Epithelial cell of proximal tubule (primary cell): ENCODE measurements around the gene GAS6. TPM values are rescaled to one million over a fixed set of nuclear protein-coding genes. Genes with fewer than 3 reads are reported as not detected.

ENCODE experiments used
- DNase-seq: peaks from one replicate; pipeline ENCODE4 v3.0.0-alpha.2; 2011; ENCODE audit warnings: low read depth
- H3K4me3 ChIP-seq: 2 replicates; pipeline ENCODE4 v1.5.1; 2011; ENCODE audit warnings: low read depth, mild to moderate bottlenecking, low read length
- CTCF ChIP-seq: conservative IDR thresholded peaks from 2 replicates; pipeline ENCODE4 v1.5.1; 2012; ENCODE audit warnings: low read depth, mild to moderate bottlenecking, low read length
- total RNA-seq: library from RNA; depleted of rRNA; stranded (reverse); fragments of >200 nt; gene quantifications from 2 replicates; pipeline ENCODE4 v1.2.3, GENCODE V29; 2015

The GAS6 gene
- total RNA-seq, 1 donor from 2014 or later = 127 TPM

- H3K4me3 ChIP-seq = no peak overlapping the region
- no peak for DNase-seq
- TF ChIP-seq CTCF = no peak
Measured at GRCh38 chr13:113887700-113888201, 23.9 kb upstream of the GAS6 start.

- DNase-seq = no peak
- no peak for TF ChIP-seq CTCF
- no peak overlapping the region for H3K4me3 ChIP-seq
Measured at GRCh38 chr13:113886561-113887112, 22.8 kb upstream of the GAS6 start.

- no peak for TF ChIP-seq CTCF
- no peak for DNase-seq
- H3K4me3 ChIP-seq = no peak overlapping the region
Measured at GRCh38 chr13:113884821-113885220, 20.9 kb upstream of the GAS6 start.

GRCh38 chr13:113883921-113884804 lies 20.3 kb upstream of the GAS6 start:
- no peak overlapping the region for H3K4me3 ChIP-seq
- no peak for TF ChIP-seq CTCF
- no peak for DNase-seq

GRCh38 chr13:113883314-113883811 lies 19.5 kb upstream of the GAS6 start:
- no peak overlapping the region for H3K4me3 ChIP-seq
- no peak for TF ChIP-seq CTCF
- no peak for DNase-seq

- TF ChIP-seq CTCF = no peak
- no peak for DNase-seq
- H3K4me3 ChIP-seq = no peak overlapping the region
Measured at GRCh38 chr13:113882716-113883115, 18.8 kb upstream of the GAS6 start.

- no peak for TF ChIP-seq CTCF
- no peak overlapping the region for H3K4me3 ChIP-seq
- DNase-seq = no peak
Measured at GRCh38 chr13:113882267-113882630, 18.4 kb upstream of the GAS6 start.
